ENCODE results near the gene FRMD8. TPM values are rescaled to one million over a fixed set of nuclear protein-coding genes. Genes with fewer than 3 reads are reported as not detected.

FRMD8 gene
- total and polyA plus RNA-seq, 9 of the 15 experiments (the other 6 are each of a cell fraction or from before 2014, with no cell fraction given), result 4.5 to 54.5 (median 15.8) TPM

DNA sequence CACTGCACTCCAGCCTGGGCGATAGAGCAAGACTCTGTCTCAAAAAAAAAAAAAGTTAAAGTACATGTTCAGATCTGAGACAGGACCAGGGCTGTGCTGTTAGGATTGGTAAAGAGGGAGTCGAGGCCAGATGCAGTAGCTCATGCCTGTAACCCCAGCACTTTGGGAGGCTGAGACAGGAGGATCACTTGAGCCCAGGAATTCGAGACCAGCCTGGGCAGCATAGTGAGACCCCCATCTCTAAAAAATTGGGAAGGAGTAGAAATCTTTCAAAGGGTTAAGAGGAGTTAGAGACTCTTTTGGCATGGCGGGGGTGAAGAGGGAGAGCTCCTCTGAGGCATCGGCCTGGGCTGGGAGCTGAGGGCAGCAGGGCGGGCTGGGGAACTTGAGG lies 15.8 kb upstream of the FRMD8 start (continued):
- TF ChIP-seq ZNF77 (CRISPR knock-in tag; IDR thresholded peaks at IDR 0.05), result no peak
- peak; percentile 65; the same call in 1 of the 2 replicates for TF ChIP-seq SMARCA5 (IDR thresholded peaks at IDR 0.05)
- 0 out of 2 replicates have a peak, but pooled peaks have one; percentile 24 for TF ChIP-seq HDGF (IDR thresholded peaks at IDR 0.05)
- 0 out of 2 replicates have a peak, but pooled peaks have one; percentile 14 for TF ChIP-seq RBFOX2 (IDR thresholded peaks at IDR 0.05; ENCODE audit: low read depth, low read length)

- ATAC-seq, result no peak
- POLR2A ChIA-PET, result interaction anchor here (0.6 to 10.7 kb wide), 9 partner anchors 9 to 141 kb away, joined by 3 to 152 read pairs (median 3); partner anchors contain the start of genes FRMD8, MALAT1, NEAT1 and SLC25A45
- peak overlapping the region in 1 of 2 experiments; percentile 21; a peak in 1 of 4 replicates for H3K9ac ChIP-seq (ENCODE audit: insufficient read depth in 1 of 2, low read depth in 2 of 2, low read length in 2 of 2)
- H3K36me3 ChIP-seq (ENCODE audit: control insufficient read depth, insufficient read depth, low read length), result no peaks in the 10 kb centered on the region
- TF ChIP-seq CEBPG (CRISPR knock-in tag; IDR thresholded peaks at IDR 0.05) (peak; percentile 73), CEBPG (tag; conservative IDR thresholded peaks at IDR 0.05 in 1 of 2, IDR thresholded peaks at IDR 0.05 in 1 of 2) (peak; percentile 22 to 34; a peak in 2 of 4 replicates), CBFB (CRISPR knock-in tag; IDR thresholded peaks at IDR 0.05) (0 out of 2 replicates have a peak, but pooled peaks have one; percentile 23), E2F4 (CRISPR knock-in tag; IDR thresholded peaks at IDR 0.05; ENCODE audit: low read depth) (0 out of 2 replicates have a peak, but pooled peaks have one; percentile 30), TRIM24 (IDR thresholded peaks at IDR 0.05) (peak in 1 of 2 experiments; percentile 41; a peak in 1 of 4 replicates), GTF3C2 (IDR thresholded peaks at IDR 0.05; ENCODE audit: borderline replicate concordance, extremely low read depth, insufficient read length) (no peak), SMAD3 (CRISPR knock-in tag; conservative IDR thresholded peaks at IDR 0.05) (no peak), RAD51 (IDR thresholded peaks at IDR 0.05; ENCODE audit: borderline replicate concordance, low read depth) (peak; percentile 40; the same call in 1 of the 2 replicates), ETV5 (CRISPR knock-in tag; IDR thresholded peaks at IDR 0.05; ENCODE audit: low read depth) (no peak), CBFA2T2 (conservative IDR thresholded peaks at IDR 0.05) (0 out of 2 replicates have a peak, but pooled peaks have one; percentile 9)
- H3K9me1 ChIP-seq (ENCODE audit: control insufficient read depth, insufficient read depth, low read length), result no peaks in the 10 kb centered on the region
- H3K27ac ChIP-seq (ENCODE audit: extremely low read depth, low read depth, low read length), result no peak overlapping the region
- H3K9me3 ChIP-seq (replicated peaks; ENCODE audit: control insufficient read depth, insufficient read depth, low read depth, low read length), result no peaks in the 10 kb centered on the region
- no peak for FAIRE-seq
- no peak overlapping the region for H3K4me2 ChIP-seq (ENCODE audit: insufficient read depth, low read length)
- intact Hi-C loops (cut with micrococcal nuclease) (no loop called here), in situ Hi-C loops (cut with MboI) (no loop called here)
- no peaks in the 10 kb centered on the region for H3K79me2 ChIP-seq (ENCODE audit: control insufficient read depth, insufficient read depth, low read length)
- CTCF ChIA-PET (ENCODE audit: low intra/inter-chr PET ratio), result no interaction called here
- H2AFZ ChIP-seq (ENCODE audit: low read depth, low read length), result no peak overlapping the region
- 55% methylated on average over 14 of the region's 14 CpGs for WGBS (ENCODE audit: insufficient coverage, low coverage, missing lambda C conversion rate)
- no peaks in the 10 kb centered on the region; the same call in 1 of the 2 replicates for H4K20me1 ChIP-seq (replicated peaks; ENCODE audit: control insufficient read depth, insufficient read depth, low read length)
- H3K4me3 ChIP-seq, result no peak overlapping the region
- DNase-seq (ENCODE audit: extremely low read depth in 1 of 4, low spot score in 3 of 4), result no peak
- no TSS peak for BruUV-seq (replicated peaks)
- H3K27me3 ChIP-seq (ENCODE audit: control insufficient read depth in 2 of 2, insufficient read depth in 2 of 2, low read length in 2 of 2), result no peaks in the 10 kb centered on the region
- peaks cover 8 to 45% of the 10 kb centered on the region in 2 experiments; a peak in 4 of 5 replicates for H3K4me1 ChIP-seq (replicated peaks in 1 of 2; ENCODE audit: control insufficient read depth in 2 of 2, insufficient read depth in 2 of 2, low read length in 2 of 2)
Observed at GRCh38 chr11:65373839-65374580, 12.4 kb upstream of the FRMD8 start.

Data from K562 (cell line).